ENCODE measurements around the gene NRP1.

DNA sequence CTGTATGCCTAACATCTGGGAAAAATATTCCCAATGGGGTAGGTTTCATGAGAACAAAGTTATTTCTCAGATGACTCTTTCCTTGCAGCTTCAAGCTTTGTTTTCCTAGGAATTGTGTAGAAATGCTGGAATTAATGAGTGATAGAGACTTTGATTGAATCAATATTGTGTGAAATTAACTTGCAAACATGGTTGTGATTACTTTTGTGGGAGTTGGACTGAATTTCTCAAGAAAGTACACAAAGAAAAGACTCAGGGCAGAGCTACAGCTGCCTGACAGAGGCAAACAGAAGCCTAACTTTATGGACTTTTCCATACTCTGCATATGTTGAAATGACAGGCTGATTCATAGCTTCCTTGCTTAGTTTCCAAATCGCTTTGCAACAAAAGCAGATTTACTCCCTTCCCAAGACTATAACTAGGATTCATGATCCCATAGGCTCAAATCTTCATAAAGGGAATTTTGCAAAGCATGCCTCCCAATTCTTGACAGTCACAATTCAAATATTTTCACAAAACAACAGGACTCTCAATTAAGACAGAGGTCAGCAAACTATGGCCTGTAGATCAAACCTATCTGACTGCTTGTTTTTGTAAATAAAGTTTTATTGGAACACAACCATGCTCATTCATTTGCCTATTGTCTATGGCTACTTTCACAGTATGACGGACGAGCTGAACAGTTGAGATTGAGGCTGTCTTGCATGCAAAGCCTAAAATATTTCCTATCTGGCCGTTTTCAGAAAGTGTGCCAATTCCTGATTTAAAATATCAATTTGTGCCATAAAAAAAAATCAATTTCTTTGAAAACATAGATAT, 27.6 kb downstream of the NRP1 start:
- TF ChIP-seq SUZ12 (IDR thresholded peaks at IDR 0.05; ENCODE audit: low read length) (no peak), POLR2AphosphoS5 (IDR thresholded peaks at IDR 0.05; ENCODE audit: low read depth, low read length) (no peak), EGR1 (IDR thresholded peaks at IDR 0.05; ENCODE audit: borderline replicate concordance, low read depth, low read length) (no peak), POLR2A (IDR thresholded peaks at IDR 0.05; ENCODE audit: control extremely low read depth in 1 of 2, low read depth in 2 of 2, low read length in 2 of 2) (no peak), HDAC2 (IDR thresholded peaks at IDR 0.05; ENCODE audit: borderline replicate concordance in 1 of 2, low read depth in 2 of 2, low read length in 2 of 2) (no peak), EP300 (IDR thresholded peaks at IDR 0.05; ENCODE audit: borderline replicate concordance in 1 of 2, low read depth in 2 of 2, low read length in 2 of 2) (no peak), EZH2 (IDR thresholded peaks at IDR 0.05; ENCODE audit: low read depth, low read length, severe bottlenecking) (no peak), SP1 (IDR thresholded peaks at IDR 0.05; ENCODE audit: low read depth, low read length) (no peak), FOSL1 (IDR thresholded peaks at IDR 0.05; ENCODE audit: insufficient read depth, low read depth, low read length) (no peak), RXRA (IDR thresholded peaks at IDR 0.05; ENCODE audit: insufficient read depth, low read depth, low read length) (no peak), KDM4A (IDR thresholded peaks at IDR 0.05; ENCODE audit: low read depth, low read length, severe bottlenecking) (no peak)
- TF ChIP-seq, protein P1, sequence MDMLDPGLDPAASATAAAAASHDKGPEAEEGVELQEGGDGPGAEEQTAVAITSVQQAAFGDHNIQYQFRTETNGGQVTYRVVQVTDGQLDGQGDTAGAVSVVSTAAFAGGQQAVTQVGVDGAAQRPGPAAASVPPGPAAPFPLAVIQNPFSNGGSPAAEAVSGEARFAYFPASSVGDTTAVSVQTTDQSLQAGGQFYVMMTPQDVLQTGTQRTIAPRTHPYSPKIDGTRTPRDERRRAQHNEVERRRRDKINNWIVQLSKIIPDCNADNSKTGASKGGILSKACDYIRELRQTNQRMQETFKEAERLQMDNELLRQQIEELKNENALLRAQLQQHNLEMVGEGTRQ (IDR thresholded peaks at IDR 0.05; ENCODE audit: low read length), result no peak
- TF ChIP-seq, protein P2, sequence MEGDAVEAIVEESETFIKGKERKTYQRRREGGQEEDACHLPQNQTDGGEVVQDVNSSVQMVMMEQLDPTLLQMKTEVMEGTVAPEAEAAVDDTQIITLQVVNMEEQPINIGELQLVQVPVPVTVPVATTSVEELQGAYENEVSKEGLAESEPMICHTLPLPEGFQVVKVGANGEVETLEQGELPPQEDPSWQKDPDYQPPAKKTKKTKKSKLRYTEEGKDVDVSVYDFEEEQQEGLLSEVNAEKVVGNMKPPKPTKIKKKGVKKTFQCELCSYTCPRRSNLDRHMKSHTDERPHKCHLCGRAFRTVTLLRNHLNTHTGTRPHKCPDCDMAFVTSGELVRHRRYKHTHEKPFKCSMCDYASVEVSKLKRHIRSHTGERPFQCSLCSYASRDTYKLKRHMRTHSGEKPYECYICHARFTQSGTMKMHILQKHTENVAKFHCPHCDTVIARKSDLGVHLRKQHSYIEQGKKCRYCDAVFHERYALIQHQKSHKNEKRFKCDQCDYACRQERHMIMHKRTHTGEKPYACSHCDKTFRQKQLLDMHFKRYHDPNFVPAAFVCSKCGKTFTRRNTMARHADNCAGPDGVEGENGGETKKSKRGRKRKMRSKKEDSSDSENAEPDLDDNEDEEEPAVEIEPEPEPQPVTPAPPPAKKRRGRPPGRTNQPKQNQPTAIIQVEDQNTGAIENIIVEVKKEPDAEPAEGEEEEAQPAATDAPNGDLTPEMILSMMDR (IDR thresholded peaks at IDR 0.05; ENCODE audit: control extremely low read depth in 1 of 3, insufficient read depth in 1 of 3, low read depth in 1 of 3, low read length in 3 of 3), result no peak
